OCI-LY1 (cell line): ENCODE data around the gene PIGU.

Source experiments
- H2AFZ ChIP-seq: fragments of 200-600 bp; sonication (generic), shearing (Covaris generic); 2 replicates; pipeline ENCODE4 v1.6.0; 2014; ENCODE audit warnings: antibody characterized with exemption, mild to moderate bottlenecking, low read length
- H3F3A ChIP-seq: fragments of 200-600 bp; sonication (generic), shearing (Covaris generic); 2 replicates; pipeline ENCODE4 v1.6.0; 2014; ENCODE audit warnings: mild to moderate bottlenecking, antibody characterized with exemption, low read length, moderate library complexity; ENCODE audit not compliant: insufficient read depth
- H3K27ac ChIP-seq: fragments of 200-600 bp; sonication (generic); 2 replicates; pipeline ENCODE4 v1.5.1; 2014; ENCODE audit warnings: low read length, mixed run types, mild to moderate bottlenecking, low read depth; ENCODE audit not compliant: poor library complexity, severe bottlenecking
- H3K27me3 ChIP-seq: fragments of 200-600 bp; sonication (generic); 2 replicates; pipeline ENCODE4 v1.6.0; 2014; ENCODE audit warnings: antibody characterized with exemption, mild to moderate bottlenecking, low read length, moderate library complexity; ENCODE audit not compliant: insufficient read depth
- H3K36me3 ChIP-seq: fragments of 200-600 bp; sonication (generic); 2 replicates; pipeline ENCODE4 v1.6.1; 2014; ENCODE audit warnings: mild to moderate bottlenecking, antibody characterized with exemption, low read length, moderate library complexity, mixed read lengths; ENCODE audit not compliant: insufficient read depth
- H3K4me1 ChIP-seq: fragments of 200-600 bp; sonication (generic); 2 replicates; pipeline ENCODE4 v1.5.1; 2014; ENCODE audit warnings: mild to moderate bottlenecking, low read length, moderate library complexity; ENCODE audit not compliant: insufficient read depth, severe bottlenecking
- H3K4me2 ChIP-seq: fragments of 200-600 bp; sonication (generic), shearing (Covaris generic); 2 replicates; pipeline ENCODE4 v1.6.1; 2014; ENCODE audit warnings: low read length
- H3K4me3 ChIP-seq: fragments of 200-600 bp; sonication (generic); 2 replicates; pipeline ENCODE4 v1.5.1; 2014; ENCODE audit warnings: low read length, low read depth, mild to moderate bottlenecking, mixed read lengths; ENCODE audit not compliant: poor library complexity, severe bottlenecking
- H3K79me2 ChIP-seq: fragments of 200-600 bp; shearing (Covaris generic); 2 replicates; pipeline ENCODE4 v1.6.1; 2016; ENCODE audit warnings: mixed run types, low read length, mixed read lengths; ENCODE audit not compliant: insufficient read depth
- H3K9ac ChIP-seq: fragments of 200-600 bp; sonication (generic), shearing (Covaris generic); 2 replicates; pipeline ENCODE4 v1.6.1; 2014; ENCODE audit warnings: mild to moderate bottlenecking, low read length, mixed read lengths
- H3K9me2 ChIP-seq: fragments of 200-600 bp; sonication (generic), shearing (Covaris generic); 2 replicates; pipeline ENCODE4 v1.6.1; 2014; ENCODE audit warnings: low read depth, mild to moderate bottlenecking, low read length, mixed read lengths
- H3K9me3 ChIP-seq: fragments of 200-600 bp; shearing (Covaris generic); 2 replicates; pipeline ENCODE4 v1.6.1; 2014; ENCODE audit warnings: low read length, mixed read lengths
- H4K20me1 ChIP-seq: fragments of 200-600 bp; sonication (generic), shearing (Covaris generic); 2 replicates; pipeline ENCODE4 v1.6.0; 2016; ENCODE audit warnings: mild to moderate bottlenecking, low read length; ENCODE audit not compliant: insufficient read depth
- EZH2 ChIP-seq: fragments of 200-600 bp; sonication (generic), shearing (Covaris generic); IDR thresholded peaks from 2 replicates; pipeline ENCODE4 v1.8.0; 2017; ENCODE audit warnings: borderline replicate concordance, mixed run types, mild to moderate bottlenecking, antibody characterized with exemption, low read length, moderate library complexity, mixed read lengths
- TF ChIP-seq, protein P1 (sequence below): fragments of 200-600 bp; sonication (generic), shearing (Covaris generic); IDR thresholded peaks from 2 replicates; pipeline ENCODE4 v1.5.1; 2017; ENCODE audit warnings: mild to moderate bottlenecking, antibody characterized with exemption, low read length, moderate library complexity, mixed read lengths

Gene PIGU

GRCh38 chr20:34713194-34713943 lies 36.5 kb upstream of the PIGU start:
- Histone ChIP-seq H3K27me3 (no peaks in the 10 kb centered on the region), H3K9me3 (no peaks in the 10 kb centered on the region), H2AFZ (no peak overlapping the region), H3K36me3 (peaks cover 16% of the 10 kb centered on the region; the same call in 1 of the 2 replicates), H3K4me1 (peaks cover 12% of the 10 kb centered on the region), H3K4me2 (no peak overlapping the region), H3K27ac (no peak overlapping the region), H4K20me1 (no peaks in the 10 kb centered on the region), H3K9me2 (no peaks in the 10 kb centered on the region), H3K79me2 (no peaks in the 10 kb centered on the region), H3K4me3 (no peak overlapping the region), H3F3A (no peaks in the 10 kb centered on the region), H3K9ac (no peak overlapping the region)
- TF ChIP-seq, protein P1, sequence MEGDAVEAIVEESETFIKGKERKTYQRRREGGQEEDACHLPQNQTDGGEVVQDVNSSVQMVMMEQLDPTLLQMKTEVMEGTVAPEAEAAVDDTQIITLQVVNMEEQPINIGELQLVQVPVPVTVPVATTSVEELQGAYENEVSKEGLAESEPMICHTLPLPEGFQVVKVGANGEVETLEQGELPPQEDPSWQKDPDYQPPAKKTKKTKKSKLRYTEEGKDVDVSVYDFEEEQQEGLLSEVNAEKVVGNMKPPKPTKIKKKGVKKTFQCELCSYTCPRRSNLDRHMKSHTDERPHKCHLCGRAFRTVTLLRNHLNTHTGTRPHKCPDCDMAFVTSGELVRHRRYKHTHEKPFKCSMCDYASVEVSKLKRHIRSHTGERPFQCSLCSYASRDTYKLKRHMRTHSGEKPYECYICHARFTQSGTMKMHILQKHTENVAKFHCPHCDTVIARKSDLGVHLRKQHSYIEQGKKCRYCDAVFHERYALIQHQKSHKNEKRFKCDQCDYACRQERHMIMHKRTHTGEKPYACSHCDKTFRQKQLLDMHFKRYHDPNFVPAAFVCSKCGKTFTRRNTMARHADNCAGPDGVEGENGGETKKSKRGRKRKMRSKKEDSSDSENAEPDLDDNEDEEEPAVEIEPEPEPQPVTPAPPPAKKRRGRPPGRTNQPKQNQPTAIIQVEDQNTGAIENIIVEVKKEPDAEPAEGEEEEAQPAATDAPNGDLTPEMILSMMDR: no peak
- TF ChIP-seq EZH2: no peak

GRCh38 chr20:34712525-34713192 lies 35.8 kb upstream of the PIGU start:
- Histone ChIP-seq H3K4me2 (no peak overlapping the region), H3K36me3 (peaks cover 13% of the 10 kb centered on the region; the same call in 1 of the 2 replicates)

GRCh38 chr20:34711813-34712430 lies 35.0 kb upstream of the PIGU start:
- Histone ChIP-seq H3K36me3 (peaks cover 11% of the 10 kb centered on the region; the same call in 1 of the 2 replicates), H4K20me1 (no peaks in the 10 kb centered on the region), H3K9me3 (no peaks in the 10 kb centered on the region), H3K27me3 (no peaks in the 10 kb centered on the region), H3K27ac (no peak overlapping the region), H3K9ac (no peak overlapping the region), H3K9me2 (no peaks in the 10 kb centered on the region), H2AFZ (no peak overlapping the region), H3K4me1 (peaks cover 12% of the 10 kb centered on the region), H3K4me2 (no peak overlapping the region), H3K79me2 (no peaks in the 10 kb centered on the region), H3K4me3 (no peak overlapping the region), H3F3A (no peaks in the 10 kb centered on the region)
- TF ChIP-seq EZH2: no peak
- TF ChIP-seq, protein P1: no peak

More at GRCh38 chr20:34712525-34713192, 35.8 kb upstream of the PIGU start:
- no peak overlapping the region for H3K9ac ChIP-seq
- H4K20me1 ChIP-seq: no peaks in the 10 kb centered on the region
- no peaks in the 10 kb centered on the region for H3F3A ChIP-seq
- no peaks in the 10 kb centered on the region for H3K9me3 ChIP-seq
- H3K4me1 ChIP-seq: peaks cover 12% of the 10 kb centered on the region
- TF ChIP-seq, protein P1: no peak
- TF ChIP-seq EZH2: no peak
- H3K9me2 ChIP-seq: no peaks in the 10 kb centered on the region
- H2AFZ ChIP-seq: no peak overlapping the region
- no peaks in the 10 kb centered on the region for H3K27me3 ChIP-seq
- H3K79me2 ChIP-seq: no peaks in the 10 kb centered on the region
- H3K27ac ChIP-seq: no peak overlapping the region
- no peak overlapping the region for H3K4me3 ChIP-seq
